NCI-H1417 (cell line): ENCODE measurements around the gene CALN1.
A peak's percentile ranks its signal among the peaks of the same experiment; 100 is the strongest.
"Not testable (repeated sequence)": the region's sequence is repeated elsewhere in the genome, so short reads cannot be mapped to it uniquely, and the experiment has no call there.

Experiments
- DNase-seq, 3 experiments: peaks; one replicate each; lab custom pipeline; 2025; lab: John Stamatoyannopoulos, UW

Gene CALN1

DNA sequence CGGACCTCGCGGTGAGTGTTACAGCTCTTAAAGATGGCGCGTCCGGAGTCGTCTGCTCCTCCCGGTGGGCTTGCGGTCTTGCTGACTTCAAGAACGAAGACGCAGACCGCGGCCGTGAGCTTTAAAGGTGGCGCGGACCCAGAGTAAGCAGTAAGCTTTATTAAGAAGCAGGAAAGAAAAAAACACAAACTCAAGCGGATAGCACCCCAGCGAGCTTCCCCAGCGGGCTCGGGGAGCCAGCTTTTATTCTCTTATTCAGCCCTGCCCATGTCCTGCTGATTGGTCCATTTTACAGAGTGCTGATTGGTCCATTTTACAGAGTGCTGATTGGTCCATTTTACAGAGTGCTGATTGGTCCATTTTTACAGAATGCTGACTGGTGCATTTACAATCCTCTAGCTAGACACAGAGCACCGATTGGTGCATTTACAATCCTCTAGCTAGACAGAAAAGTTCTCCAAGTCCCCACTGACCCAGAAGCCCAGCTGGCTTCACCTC, at the start of gene CALN1:
Gene CALN1, minus strand, starts transcription at position 218 of the 498 bp plus-strand sequence.
- not testable (repeated sequence) for DNase-seq

DNA sequence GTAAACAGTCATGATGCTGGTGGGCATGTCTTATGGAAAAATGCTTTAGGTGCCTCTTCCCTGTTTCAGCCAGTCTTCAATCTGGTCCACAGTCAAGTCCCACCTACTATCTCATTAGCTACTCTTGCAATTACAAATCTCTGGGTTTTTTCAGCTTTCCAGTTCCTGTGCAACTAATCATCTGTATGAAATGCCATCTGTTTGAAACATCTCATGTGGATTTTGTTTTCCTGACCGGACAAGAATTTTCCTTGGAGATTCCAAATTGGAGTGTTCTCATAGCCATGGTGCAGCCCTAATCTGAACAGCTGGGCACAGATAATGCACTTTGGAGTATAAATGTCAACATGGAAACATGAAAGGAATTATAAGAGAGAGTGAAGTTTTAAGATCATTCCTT, 41.3 kb upstream of the CALN1 start:
- DNase-seq, result no peak

DNA sequence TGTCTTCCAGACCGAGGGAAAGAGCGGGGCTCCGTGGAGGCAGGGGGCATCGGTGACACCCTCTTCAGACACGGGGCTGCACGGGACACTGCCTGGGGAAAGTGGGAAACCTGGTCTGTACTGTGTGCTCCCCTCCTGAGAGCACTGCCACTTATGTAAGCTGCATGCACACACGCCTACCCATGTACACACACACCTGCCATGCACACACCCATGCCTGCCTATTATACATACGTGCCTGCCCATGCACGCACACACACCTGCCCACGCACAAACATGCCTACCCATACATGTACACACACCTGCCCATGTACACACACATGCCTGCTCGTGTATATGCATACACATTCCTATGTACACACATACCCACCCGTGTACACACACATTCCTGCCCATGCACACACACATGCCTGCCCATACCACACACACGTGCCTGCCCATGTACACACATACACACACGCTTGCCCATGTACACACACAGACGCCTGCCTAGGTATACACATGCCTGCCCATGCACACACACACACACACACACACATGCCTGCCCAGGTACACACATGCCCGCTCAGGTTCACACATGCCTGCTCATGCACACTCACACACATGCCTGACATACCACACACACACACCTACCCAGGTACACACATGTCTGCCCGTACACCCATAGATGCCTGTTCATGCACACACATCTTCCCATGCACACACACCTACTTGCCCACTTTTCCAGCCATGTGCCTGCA, 35.5 kb upstream of the CALN1 start:
- no peak for DNase-seq

DNA sequence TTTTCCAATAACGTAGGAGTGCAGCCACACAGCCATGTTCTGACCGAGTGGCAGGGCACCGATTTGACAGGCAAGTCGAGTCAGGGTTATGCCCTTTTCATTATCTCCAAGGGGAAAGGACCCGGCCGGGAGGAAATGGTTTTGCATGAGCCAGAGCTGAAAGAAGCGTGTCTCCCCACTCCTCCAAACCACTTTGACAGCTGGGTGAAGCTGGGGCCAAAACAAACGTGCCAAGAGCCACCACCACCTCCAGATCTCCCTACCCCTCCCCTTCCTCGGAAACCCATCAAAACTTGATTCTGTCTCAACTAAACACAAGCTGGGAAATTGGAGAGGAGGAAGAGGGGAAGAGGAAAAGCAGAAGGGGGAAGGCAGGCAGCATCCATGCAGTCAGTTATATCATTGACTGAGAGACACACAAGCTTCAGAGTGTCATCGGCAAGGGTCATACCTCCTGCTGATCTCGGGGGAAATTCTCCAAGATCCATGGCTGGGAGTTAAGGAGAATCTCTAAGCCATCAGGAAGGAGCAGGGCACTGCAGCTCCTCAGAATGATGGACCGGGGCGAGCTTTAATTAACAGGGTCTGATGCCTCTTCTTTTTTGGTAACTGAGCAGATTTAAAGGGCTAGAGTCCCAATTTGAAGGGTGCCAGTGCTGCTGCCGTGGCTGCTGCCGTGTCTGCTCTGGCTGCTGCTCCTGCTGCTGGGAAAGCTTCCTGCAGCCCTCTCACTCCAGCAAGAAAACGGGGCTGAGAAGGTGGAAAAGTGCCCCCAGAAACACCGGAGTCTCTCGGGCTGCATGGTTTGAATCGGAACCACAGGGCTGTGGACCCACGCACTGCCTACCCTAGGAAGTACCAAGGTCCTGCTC, 34.7 kb upstream of the CALN1 start:
- DNase-seq, result no peak

DNA sequence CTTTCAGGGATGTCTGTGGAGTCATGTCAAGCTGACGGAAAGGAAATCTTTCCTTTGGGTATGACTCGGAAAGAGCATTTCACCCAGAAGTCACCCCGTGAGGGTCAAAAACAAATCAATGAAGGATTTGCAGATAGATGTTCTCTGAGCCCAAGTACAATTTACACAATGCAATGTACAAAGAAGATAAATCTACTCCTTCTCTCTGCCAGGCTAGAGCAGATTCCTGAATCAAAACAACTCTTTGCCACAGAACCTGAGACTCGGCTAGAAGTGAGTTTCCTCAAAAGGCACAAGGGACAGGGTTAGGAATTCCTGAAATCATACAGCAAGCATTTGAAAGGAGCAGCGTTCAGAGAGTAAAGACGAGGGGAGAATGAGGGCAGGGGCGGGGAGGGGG, 34.0 kb upstream of the CALN1 start:
- DNase-seq, result no peak

DNA sequence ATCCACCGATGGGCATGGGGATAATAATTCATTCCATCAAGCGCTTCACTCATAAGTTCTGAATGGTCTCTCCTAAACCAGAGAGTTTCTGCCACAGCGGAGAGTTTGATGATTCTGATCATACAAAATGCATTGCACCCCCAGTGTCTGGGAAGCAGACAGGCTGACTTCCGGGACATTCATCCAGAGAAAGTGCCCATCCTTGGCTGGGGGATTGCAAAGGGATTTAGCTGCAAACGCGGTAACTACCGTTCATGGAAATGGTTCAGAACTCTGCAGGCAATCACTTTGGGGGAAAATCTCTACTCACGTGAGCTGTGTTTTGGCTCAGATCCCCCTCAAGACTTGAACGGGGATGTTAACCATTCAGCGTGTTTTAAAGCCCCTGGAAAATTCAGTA, 33.4 kb upstream of the CALN1 start:
- DNase-seq, result no peak

DNA sequence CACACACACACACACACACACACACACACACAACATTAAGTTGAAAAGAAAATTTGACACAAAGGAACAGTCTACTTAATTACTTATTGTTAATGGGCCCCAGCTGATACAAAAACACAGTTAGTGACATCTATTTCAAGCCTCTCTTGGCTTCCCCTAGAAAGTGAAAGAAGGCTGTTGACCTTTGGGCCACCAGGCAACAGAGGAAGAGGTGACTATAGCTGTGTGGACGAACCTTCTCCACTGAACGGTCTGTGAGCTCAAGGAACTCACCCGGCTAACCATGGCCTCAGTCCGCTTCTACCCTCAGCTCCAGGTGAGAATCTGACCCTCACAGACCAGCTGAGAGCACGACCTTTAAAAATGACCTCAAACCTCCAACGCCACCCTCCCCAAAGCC, 32.9 kb upstream of the CALN1 start:
- DNase-seq, result no peak

DNA sequence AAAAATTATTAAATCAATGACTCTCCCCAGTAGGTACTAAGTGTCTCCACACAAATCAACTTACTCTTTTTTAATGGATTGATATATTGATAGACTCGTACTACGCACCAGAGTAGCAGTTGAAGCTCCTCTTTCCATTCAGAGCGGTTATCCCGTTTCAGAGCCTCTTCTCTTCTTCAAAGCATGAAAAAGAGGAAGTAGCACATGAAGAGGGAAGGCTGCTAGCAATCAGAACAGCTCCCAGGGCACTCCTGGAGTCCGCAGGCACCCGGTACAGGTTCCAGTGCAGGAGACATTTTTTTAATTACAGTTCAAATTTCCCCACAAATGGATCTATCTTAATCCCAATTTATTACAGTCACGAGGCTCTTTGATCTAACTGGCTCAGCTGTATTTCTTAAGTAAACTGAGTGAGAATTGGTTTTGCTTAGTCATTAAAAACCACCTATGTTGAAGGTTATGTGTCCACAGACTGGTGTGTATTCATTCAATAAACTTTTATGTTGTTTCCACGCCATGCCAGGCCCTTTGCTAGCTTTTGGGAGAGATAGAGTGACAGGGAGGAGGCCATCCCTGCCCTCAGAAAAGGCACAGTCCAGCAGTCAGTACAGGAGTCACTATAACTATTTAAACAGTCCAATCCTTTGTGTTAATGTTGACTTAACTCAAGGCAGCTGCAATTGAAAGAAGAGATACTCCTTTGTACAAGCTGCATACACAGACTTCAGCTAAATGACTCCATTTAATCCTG, 32.1 kb upstream of the CALN1 start:
- no peak for DNase-seq

DNA sequence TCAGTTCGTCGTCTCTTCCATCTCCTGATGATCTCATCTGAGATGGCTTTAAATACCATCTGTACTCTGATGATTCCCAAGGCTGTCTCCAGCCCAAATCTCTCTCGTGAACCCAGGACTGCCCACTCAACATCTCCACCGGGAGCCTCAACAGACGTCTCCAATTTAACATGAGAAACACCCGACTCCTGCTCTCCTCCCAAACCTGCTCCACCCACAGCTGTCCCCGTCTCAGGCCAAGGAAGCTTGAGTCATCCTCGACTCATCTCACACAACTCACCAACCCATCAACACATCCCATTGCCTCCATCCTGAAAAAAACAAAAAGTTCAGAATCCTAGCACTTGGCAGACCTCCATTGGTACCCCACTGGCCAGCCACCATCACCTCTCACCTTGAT, 29.7 kb upstream of the CALN1 start:
- DNase-seq, result no peak

DNA sequence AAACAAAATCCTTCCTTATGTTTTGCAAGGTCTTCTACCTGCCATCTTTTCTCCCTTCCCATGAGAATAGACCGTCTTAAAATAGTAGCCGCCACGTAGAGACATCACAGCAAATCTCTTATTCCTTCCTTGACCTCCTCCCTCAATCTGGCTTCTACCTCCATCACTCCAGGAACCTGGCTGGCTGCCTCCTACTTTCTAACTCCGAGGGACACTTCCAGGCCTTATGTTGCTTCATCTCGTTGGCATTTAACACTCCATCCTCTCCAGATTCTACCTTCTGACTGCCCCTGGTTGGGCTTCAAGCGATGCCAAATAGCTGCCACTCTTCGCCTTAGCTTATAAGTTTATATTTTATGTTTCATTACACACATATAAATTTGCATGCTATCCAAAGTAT, 26.4 kb upstream of the CALN1 start:
- DNase-seq, result no peak

DNA sequence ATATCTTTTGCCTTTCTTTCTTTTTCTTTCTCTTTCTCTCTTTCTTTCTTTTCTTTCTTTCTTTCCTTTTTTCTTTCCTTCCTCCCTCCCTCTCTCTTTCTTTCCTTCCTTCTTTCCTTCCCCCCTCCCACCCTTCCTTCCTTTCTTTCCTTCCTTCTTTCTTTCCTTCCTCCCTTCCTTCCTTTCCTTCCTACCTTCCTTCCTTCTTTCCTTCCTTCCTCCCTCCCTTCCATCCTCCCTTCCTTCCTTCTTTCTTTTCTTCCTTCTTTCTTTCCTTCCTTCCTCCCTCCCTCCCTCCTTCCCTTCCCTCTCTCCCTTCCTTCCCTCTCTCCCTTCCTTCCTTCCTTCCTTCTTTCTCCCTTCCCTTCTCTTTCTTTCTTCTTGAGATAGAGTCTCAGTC, 25.5 kb upstream of the CALN1 start:
- no peak for DNase-seq

DNA sequence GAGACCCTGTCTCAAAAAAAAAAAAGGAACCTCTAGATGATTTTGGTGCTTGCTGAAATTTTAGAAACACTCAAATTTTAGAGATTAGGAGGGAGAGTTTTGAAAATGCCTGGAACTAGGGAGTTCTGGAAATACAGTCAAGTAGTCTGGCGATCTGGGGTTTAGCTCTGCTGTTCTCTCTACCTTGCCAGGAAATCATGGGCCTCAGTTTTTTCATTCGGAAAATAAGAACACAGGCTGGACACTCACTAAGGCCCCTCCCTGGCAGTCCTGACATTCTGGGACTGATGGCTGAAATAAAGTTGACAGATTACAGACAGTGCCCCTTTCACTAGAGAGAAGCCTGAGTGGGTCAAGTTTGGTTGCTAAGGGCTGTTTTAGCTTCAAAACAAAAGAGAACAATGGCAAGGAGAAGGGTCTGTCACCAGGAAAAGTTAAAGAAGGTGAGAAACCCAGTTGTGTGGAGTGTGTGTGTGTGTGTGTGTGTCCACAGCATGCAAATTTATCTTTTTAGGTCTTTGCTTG, 25.0 kb upstream of the CALN1 start:
- DNase-seq, result no peak

DNA sequence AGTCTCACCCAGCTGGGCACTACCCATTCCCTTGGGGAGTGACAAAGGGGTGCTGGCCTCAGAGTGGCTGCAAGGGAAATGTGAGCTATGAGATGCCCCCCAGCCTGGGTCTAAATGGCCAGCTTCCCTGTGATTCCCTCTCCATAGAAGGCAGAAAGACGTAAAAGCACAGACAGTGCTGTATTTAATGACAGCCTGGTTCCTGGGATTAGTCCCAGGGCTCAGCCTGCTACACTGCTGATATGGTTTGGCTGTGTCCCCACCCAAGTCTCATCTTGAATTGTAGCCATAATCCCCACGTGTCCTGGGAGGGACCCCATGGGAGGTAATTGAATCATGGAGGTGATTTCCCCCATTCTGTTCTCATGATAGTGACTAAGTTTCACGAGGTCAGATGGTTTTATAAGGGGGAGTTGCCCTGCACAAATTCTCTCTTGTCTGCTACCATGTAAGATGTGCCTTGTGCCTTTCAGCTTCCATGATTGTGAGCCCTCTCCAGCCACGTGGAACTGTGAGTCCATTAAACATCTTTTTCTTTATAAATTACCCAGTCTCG, 23.9 kb upstream of the CALN1 start:
- DNase-seq, result no peak

DNA sequence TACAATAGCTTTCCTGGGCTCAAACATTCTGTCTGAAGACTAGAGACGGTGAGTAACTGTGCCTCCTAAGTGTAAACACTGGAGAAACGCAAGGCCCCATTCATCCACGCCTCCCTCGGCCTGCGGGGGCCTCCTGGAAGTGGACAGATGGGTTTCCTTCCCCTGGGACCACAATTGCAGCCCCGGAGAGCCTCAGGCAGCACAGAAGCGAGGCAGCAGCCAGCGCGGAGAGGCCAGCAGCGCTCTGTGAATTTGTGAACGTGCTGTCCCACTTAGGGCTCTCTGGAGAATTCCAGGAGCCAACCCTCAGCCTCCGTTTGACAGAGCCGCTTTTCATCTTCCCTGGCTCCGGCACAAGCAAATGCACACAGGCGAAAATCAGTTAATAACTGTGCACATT, 23.2 kb upstream of the CALN1 start:
- DNase-seq, result peak in 1 of 3 experiments; percentile 71

DNA sequence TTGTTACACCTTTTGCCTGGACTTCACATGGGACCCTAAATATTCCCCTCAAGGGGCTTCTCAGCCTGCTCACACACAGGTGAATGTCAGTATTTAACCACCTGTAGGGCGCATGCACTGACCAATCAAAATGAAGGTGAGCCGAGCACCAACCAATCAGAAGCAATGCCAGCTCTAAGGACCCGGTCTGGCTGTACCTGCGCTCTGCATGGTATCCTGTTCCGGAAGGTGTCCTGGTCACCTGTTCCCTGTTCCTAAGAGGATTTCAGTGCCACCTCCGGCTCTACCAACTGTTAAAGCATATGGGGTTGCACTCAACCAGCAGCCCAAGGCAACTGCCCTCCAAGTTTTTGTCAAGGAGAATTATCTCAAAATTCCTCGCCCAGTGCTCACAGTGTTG, 18.4 kb upstream of the CALN1 start:
- no peak for DNase-seq

DNA sequence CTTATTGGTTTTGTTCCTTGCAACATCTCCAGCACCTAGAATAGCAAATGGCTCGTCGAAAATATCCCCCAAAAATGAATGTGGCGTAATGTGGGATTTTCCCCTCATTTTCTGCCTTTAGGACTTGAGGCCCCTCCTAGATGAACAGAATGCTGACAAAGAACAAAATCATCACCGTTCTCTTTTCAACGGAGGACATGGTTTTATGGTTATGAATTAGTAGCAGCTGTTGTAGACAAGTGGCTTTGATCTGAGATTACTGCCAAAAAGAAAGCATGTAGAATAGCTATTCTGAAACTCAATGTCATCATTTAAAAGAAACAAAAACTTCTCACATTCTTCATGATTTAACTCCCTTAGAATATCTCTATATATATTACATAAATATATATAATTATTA, 17.2 kb upstream of the CALN1 start:
- no peak for DNase-seq

DNA sequence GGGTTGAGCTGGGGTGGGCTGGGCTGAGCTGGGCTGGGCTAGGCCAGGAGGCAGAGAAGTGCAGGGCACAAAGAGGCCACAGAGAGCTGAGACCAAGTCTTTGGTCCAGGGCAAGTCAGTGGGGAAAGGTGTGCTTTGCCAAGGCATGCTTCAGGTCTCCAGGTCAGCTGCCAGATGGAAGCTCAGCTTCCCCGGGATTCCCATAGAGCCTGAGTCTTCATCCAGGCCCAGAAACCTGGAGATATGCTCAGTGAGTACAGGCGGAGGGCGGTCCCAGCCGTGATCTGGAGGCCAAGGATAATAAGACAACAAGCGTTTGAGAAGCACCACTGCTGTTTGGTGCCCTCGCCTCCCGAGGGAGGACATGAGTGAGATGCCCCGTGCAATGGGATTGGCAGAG, 4.7 kb upstream of the CALN1 start:
- no peak for DNase-seq

DNA sequence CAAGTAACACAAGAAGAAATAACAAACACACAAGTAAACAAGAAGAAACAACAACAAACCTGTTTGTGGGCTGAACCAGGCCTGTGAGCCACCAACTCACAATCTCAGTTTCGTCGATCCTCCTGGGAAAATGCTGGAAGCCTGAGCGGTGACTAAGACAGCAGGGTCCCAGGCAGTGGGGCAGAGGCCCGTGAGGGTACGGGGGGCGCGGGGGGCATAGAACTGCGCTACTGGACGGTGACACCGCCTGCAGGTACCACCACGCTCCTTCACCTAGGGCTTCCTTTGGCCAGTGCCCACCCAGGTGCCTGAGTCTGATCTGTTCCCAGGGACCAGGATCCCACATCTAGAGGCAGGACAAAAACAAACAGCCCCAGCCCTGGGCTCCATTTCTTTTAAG, 3.4 kb upstream of the CALN1 start:
- no peak for DNase-seq

DNA sequence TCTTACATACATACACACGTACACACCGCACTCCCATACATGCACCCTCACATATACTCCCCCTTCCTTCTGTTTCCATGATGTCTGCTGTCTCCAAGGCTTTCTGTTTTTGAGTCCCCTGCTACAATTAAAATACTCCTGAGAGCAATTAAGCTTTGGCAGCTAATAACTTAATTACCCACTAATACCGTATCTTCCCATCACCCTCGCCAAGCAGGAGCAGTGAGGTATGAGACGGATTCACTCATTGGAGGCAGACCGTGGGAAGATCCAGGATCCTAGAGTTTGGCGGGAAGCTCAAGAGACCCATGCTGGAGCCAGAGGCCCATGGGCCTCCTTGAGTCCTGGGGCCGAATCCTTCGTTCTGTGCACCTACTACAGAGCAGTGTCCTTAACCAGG, 1.7 kb upstream of the CALN1 start:
- DNase-seq, result no peak

DNA sequence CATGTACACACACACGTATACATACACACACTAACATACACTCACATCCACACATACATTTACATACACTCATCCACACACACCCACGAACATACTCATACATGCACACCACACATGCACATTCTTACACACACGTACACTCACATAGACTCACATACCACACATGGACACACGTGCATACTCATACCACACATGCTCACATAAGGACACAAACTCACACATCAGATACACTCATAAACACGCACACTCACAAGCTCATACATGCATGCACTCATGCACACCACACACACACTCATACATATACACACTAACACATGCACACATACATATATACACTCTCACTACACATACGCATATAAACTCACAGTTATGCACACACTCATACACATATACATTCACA, 1.2 kb upstream of the CALN1 start:
- DNase-seq, result no peak

DNA sequence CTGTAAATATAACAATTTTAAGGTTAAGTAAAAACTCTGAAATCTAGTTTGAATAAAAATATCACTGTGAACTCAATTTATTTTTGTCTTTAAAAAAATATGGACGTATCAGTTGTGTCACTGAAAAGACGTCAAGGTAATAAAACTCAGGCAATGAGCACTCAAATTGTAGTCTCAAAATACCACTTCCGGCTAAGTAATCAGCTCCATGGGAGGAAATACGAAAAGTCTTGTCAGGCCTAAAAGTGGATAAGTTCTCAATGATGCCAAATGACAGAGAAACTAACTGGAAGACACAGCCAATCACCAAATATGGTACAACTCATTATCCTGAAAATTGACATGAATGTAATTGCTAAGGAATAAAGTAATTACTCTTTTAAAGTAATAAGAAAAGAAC, 719 bp downstream of the CALN1 start:
- DNase-seq, result no peak

DNA sequence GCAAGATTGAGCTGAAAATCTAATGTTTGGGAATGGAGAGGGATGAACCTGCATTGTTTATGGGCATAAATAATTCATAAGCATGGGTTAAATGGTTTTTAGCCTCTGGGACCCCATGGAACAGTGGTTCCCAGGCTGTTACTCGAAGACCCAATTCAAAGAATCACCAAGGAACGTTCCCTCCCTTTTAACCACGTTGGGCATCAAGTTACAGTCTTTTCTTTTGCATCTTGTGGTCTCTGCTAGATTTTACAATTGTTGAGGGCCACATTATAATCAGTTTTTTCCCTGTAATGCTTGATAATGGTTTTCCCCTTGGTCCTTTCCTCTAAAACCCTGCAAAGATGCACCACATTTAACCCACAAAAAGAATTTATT, 2.5 kb downstream of the CALN1 start:
- no peak for DNase-seq
